Activated naive CD8-positive, alpha-beta T cell (primary cell): ENCODE data around the gene TEX22.

Experiments used
- H3K27ac Mint-ChIP-seq: one replicate; pipeline ENCODE4 v1.8.0; 2021; ENCODE audit warnings: mixed read lengths
- H3K27me3 Mint-ChIP-seq: one replicate; pipeline ENCODE4 v1.8.0; 2021; ENCODE audit warnings: mixed read lengths
- H3K36me3 Mint-ChIP-seq: one replicate; pipeline ENCODE4 v1.8.0; 2021; ENCODE audit warnings: mixed read lengths
- H3K4me1 Mint-ChIP-seq: one replicate; pipeline ENCODE4 v1.8.0; 2021; ENCODE audit warnings: low read depth, mixed read lengths
- H3K4me3 Mint-ChIP-seq: one replicate; pipeline ENCODE4 v1.8.0; 2021; ENCODE audit warnings: mild to moderate bottlenecking, mixed read lengths
- H3K9me3 Mint-ChIP-seq: one replicate; pipeline ENCODE4 v1.8.0; 2021; ENCODE audit warnings: low read depth, mixed read lengths

Gene TEX22

DNA sequence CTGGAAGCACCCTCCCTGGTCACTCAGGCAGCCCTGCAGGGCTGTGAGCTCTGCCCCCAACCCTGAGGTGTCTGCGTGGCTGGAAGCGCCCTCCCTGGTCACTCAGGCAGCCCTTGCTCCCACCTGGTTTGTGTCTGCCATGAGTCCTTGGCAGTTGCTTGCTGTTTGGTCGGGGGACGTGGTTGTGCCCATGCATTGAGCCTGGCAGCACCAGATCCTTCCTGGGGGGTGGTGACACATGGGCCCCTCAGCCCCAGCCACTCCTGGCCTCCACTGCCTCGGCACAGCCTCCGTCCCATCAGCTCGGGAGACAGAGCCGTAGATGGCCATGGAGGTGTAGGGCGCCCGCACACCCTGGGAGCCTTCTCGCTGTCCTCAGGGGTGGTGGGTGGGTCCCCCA lies 40.8 kb downstream of the TEX22 start:
- Mint-ChIP-seq H3K4me1 (peaks cover 15% of the 10 kb centered on the region), H3K36me3 (peaks cover 2% of the 10 kb centered on the region), H3K27me3 (no peaks in the 10 kb centered on the region), H3K27ac (no peak overlapping the region), H3K9me3 (no peaks in the 10 kb centered on the region), H3K4me3 (no peak overlapping the region)

DNA sequence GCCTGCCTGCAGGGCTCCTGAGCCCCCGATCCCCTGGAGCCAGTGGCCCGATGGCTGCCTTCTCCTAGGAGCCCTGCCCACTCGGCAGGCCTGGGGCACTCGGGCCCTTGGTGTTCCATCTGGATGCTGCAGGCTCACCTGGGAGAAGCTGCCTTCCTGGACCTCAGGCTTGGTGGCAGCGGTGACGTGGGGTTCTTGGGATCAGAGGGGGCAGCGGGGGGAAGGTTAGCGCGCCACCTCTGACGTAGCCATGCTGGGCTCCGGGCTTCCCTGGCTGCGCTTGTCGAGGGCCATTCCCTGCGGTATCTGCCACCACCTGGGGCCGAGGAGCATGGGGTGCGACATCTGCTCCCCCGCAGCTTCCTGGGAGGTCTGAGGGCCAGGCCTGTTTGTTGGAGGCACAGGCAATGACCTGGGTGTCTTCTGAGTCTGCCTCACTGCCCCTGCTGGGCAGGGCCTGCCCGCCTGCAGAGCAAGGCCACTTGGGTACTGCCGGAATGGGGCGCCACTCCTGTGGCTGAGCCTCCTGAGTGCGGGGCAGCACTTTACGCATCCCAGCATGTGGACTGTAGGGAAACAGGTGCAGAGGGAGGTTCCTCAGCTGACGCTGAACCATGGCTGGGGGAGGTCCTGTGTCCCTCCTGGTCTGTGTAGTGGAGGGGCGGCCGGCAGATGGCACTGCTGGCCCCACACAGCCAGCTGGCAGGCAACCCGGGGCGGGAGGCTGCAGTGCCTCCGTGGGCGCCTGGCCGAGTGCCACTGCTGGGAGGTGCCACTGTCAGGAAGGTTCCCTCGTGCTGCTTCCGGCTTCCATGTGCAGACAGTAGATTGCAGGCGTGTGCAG lies 41.6 kb downstream of the TEX22 start:
- Mint-ChIP-seq H3K36me3 (peaks cover 2% of the 10 kb centered on the region), H3K9me3 (no peaks in the 10 kb centered on the region), H3K27ac (no peak overlapping the region), H3K4me3 (no peak overlapping the region), H3K27me3 (no peaks in the 10 kb centered on the region), H3K4me1 (peaks cover 12% of the 10 kb centered on the region)

GRCh38 chr14:105440554-105440900 lies 42.2 kb downstream of the TEX22 start:
- no peak overlapping the region for H3K4me3 Mint-ChIP-seq
- peaks cover 2% of the 10 kb centered on the region for H3K36me3 Mint-ChIP-seq
- H3K27ac Mint-ChIP-seq, result no peak overlapping the region
- no peaks in the 10 kb centered on the region for H3K9me3 Mint-ChIP-seq
- H3K4me1 Mint-ChIP-seq, result peaks cover 10% of the 10 kb centered on the region
- no peaks in the 10 kb centered on the region for H3K27me3 Mint-ChIP-seq

DNA sequence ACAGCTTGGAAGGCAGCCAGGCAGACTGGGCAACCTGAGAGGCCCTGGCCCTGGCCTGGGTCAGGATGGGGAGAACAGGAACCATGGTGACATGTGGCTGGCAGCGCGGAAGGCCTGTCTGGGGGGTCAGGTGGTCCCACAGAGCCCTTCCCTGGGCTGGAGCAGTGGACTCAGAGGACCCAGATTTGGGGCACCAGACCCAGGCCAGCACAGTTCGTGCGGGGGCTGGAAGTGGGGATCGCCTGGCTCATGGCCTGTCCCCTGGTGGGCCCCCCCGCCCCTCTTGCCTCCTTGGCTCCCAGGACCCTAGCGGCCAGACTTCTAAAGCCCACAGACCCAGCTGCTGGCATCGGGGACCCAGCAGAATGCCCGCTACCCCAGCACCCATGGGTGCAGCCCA lies 42.7 kb downstream of the TEX22 start:
- peaks cover 6% of the 10 kb centered on the region for H3K4me1 Mint-ChIP-seq
- no peak overlapping the region for H3K4me3 Mint-ChIP-seq
- peaks cover 2% of the 10 kb centered on the region for H3K36me3 Mint-ChIP-seq
- H3K27me3 Mint-ChIP-seq, result no peaks in the 10 kb centered on the region
- no peaks in the 10 kb centered on the region for H3K9me3 Mint-ChIP-seq
- H3K27ac Mint-ChIP-seq, result no peak overlapping the region

GRCh38 chr14:105442125-105442524 lies 43.8 kb downstream of the TEX22 start:
- Mint-ChIP-seq H3K36me3 (peaks cover 2% of the 10 kb centered on the region), H3K4me1 (peaks cover 4% of the 10 kb centered on the region), H3K9me3 (no peaks in the 10 kb centered on the region), H3K4me3 (no peak overlapping the region), H3K27me3 (no peaks in the 10 kb centered on the region), H3K27ac (no peak overlapping the region)

- Mint-ChIP-seq H3K4me3 (no peak overlapping the region), H3K9me3 (no peaks in the 10 kb centered on the region), H3K27me3 (no peaks in the 10 kb centered on the region), H3K4me1 (peaks cover 4% of the 10 kb centered on the region), H3K27ac (no peak overlapping the region), H3K36me3 (peaks cover 2% of the 10 kb centered on the region)
These were observed 44.5 kb downstream of the TEX22 start for GRCh38 chr14:105442834-105443233.

- Mint-ChIP-seq H3K36me3 (peaks cover 2% of the 10 kb centered on the region), H3K27ac (no peak overlapping the region), H3K4me3 (no peak overlapping the region), H3K27me3 (no peaks in the 10 kb centered on the region), H3K9me3 (no peaks in the 10 kb centered on the region), H3K4me1 (peaks cover 3% of the 10 kb centered on the region)
These were observed 46.5 kb downstream of the TEX22 start for GRCh38 chr14:105444859-105445258.

DNA sequence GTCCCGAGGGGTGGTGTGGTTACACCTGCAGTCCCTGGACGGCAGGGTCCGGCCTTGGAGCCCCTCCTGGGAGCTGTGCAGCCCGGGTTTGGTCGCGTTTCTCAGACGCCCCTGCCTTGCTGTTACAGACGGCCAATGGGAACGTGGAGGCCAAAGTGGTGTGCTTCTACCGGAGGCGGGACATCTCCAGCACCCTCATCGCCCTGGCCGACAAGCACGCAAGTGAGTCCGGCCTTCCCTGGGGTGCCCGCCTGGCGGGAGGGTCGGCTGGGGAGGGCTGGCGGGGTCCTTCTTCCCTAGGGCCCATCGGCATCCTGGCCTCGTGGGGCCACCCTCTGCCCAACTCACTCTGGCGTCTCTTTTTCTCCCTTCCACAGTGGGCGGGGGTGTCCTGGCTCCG lies 47.0 kb downstream of the TEX22 start:
- H3K4me3 Mint-ChIP-seq, result no peak overlapping the region
- H3K4me1 Mint-ChIP-seq, result peaks cover 3% of the 10 kb centered on the region
- no peak overlapping the region for H3K27ac Mint-ChIP-seq
- H3K9me3 Mint-ChIP-seq, result no peaks in the 10 kb centered on the region
- H3K27me3 Mint-ChIP-seq, result no peaks in the 10 kb centered on the region
- peaks cover 2% of the 10 kb centered on the region for H3K36me3 Mint-ChIP-seq

DNA sequence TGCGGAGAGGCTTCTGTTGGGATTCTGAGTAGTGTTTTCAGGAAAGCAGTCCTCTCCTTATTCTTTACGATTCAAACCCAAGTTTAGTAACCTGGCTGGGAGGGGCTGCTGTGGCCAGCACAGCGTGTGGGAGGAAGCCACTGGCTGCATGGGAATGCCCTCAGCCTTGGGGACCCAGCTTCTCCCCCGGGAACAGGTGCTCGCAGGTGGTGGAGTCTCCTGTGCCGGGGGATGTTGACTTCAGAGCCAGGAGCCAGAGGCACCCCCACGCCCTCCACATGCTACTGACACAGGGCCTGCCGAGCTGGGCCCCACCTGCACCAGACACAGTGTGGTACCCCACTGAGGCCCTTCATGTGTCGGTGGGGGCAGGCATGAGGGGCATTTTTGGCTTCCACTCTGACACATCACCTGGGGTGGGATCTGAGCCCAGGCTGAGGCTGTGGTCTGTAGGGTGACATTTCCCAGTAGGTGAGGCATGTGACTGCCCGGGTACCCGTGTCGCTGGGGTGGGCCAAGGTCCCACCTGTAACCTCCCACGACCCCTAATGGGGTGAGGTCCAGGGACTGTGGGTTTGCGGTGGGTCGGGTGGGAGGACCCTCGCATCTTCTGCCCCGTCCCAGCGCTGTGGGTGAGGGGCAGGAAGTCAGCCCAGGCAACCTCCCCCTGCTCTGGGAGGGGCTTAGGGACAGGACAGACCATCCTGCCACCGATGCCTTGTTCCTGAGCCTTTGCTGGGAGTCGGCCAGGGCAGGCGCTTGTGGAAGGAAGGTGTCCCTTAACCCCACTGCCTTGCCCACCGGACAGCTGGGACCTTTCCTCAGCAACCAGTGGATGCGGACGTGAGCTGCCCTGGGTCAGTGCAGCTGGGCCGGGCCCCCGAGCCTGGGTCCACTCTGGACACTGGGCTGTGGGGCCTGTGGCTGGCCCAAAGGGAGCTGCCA lies 47.8 kb downstream of the TEX22 start:
- peaks cover 3% of the 10 kb centered on the region for H3K4me1 Mint-ChIP-seq
- no peak overlapping the region for H3K4me3 Mint-ChIP-seq
- peaks cover 2% of the 10 kb centered on the region for H3K36me3 Mint-ChIP-seq
- no peaks in the 10 kb centered on the region for H3K9me3 Mint-ChIP-seq
- H3K27me3 Mint-ChIP-seq, result no peaks in the 10 kb centered on the region
- no peak overlapping the region for H3K27ac Mint-ChIP-seq

- H3K27ac Mint-ChIP-seq, result no peak overlapping the region
- H3K9me3 Mint-ChIP-seq, result no peaks in the 10 kb centered on the region
- no peaks in the 10 kb centered on the region for H3K27me3 Mint-ChIP-seq
- H3K4me1 Mint-ChIP-seq, result no peaks in the 10 kb centered on the region
- H3K4me3 Mint-ChIP-seq, result no peak overlapping the region
- no peaks in the 10 kb centered on the region for H3K36me3 Mint-ChIP-seq
These were observed 48.6 kb downstream of the TEX22 start for GRCh38 chr14:105446971-105447370.

DNA sequence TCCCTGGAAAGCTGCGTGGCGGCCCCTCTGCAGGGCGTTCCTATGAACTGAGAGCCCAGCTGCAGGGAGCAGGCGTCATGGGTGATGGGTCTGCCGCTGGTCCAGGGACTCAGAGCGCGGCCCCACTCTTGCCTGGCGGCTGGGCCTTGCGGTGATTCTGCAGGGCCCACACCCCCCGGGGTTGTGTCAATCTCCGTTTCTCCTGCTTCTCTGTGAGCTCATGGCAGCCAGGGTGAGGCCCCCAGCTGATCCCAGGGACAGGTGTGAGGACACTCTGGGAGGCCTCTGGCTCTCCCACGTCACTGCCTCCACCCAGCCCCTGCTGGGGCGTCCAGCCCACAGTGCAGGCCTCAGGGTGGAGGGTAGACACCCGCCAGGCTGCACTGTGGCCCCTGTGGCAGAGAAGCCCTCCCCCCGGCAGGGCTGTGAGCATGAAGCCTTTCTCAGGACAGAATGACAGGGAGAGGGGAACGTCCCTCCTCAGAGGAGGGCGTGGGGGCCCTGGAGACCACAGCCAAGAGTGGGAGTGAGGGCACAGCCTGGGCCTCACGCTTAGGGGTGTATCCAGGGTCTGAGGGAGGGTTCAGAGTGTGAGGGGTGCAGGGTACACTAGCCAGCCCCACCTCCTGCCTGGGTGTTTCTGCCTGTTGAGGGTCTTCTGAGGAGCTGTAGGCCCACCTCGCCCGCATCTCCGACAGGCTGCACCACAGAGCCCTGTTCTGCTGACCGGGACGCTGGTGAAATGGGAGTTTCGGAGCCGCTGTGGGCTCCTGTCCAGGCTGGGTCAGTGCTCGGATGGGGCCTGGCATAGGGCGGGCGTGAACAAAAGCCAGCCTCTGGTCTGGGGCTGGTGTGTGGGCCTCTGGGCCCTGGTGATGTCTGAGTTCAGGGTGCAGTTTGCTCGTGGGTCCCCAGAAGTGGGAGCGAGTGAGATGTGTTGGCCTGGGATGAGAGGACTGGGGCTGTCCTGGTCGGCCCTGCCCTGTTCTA lies 49.6 kb downstream of the TEX22 start:
- H3K36me3 Mint-ChIP-seq, result peaks cover 3% of the 10 kb centered on the region
- H3K4me3 Mint-ChIP-seq, result no peak overlapping the region
- H3K4me1 Mint-ChIP-seq, result no peaks in the 10 kb centered on the region
- no peaks in the 10 kb centered on the region for H3K27me3 Mint-ChIP-seq
- no peak overlapping the region for H3K27ac Mint-ChIP-seq
- no peaks in the 10 kb centered on the region for H3K9me3 Mint-ChIP-seq

GRCh38 chr14:105448706-105449111 lies 50.4 kb downstream of the TEX22 start:
- Mint-ChIP-seq H3K36me3 (peaks cover 3% of the 10 kb centered on the region), H3K27me3 (no peaks in the 10 kb centered on the region), H3K27ac (no peak overlapping the region), H3K4me3 (no peak overlapping the region), H3K9me3 (no peaks in the 10 kb centered on the region), H3K4me1 (no peaks in the 10 kb centered on the region)

DNA sequence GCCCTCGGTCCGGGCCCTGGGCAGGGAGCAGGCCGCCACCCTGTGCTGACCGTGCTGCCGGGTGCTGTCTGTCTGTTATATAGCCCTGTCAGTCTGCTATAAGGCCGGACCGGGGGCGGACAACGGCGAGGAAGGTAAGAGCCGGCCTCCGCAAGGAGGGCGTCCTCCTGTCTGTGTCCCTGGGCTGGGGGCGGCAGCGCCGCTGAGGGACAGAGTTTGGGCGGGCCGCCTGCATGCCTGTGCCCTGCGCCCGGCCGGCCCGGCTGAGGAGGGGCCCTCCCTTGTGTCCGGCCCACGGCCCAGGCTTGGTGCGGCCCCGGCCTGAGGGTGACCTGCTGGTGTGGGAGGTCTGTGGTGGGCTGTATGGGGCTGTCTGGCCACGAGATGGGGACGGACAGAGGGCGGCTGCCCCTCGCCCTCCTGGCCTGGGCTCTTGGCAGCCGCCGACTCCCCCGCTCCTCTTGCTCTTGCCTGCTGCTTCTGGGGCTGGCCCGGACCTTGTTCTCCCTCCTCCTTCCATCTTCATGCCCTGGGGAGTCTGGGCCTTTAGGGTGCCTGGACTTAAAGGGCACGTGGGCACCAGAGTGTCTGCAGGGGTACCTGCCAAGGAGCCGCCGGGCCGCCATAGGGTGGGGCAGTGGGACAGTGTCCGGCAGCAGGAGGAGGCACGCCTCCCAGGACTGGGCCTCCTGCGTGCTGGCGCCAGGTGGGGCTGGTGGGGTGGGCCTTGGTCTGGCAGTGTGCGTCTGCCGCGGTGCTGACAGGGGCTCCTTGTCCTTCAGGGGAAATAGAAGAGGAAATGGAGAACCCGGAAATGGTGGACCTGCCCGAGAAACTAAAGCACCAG lies 51.2 kb downstream of the TEX22 start:
- Mint-ChIP-seq H3K27ac (no peak overlapping the region), H3K4me3 (no peak overlapping the region), H3K36me3 (peaks cover 3% of the 10 kb centered on the region), H3K4me1 (no peaks in the 10 kb centered on the region), H3K9me3 (no peaks in the 10 kb centered on the region), H3K27me3 (no peaks in the 10 kb centered on the region)

GRCh38 chr14:105450123-105450505 lies 51.8 kb downstream of the TEX22 start:
- Mint-ChIP-seq H3K27me3 (no peaks in the 10 kb centered on the region), H3K36me3 (peaks cover 3% of the 10 kb centered on the region)

More at GRCh38 chr14:105450123-105450505, 51.8 kb downstream of the TEX22 start:
- H3K4me3 Mint-ChIP-seq, result no peak overlapping the region
- no peaks in the 10 kb centered on the region for H3K9me3 Mint-ChIP-seq
- no peak overlapping the region for H3K27ac Mint-ChIP-seq
- no peaks in the 10 kb centered on the region for H3K4me1 Mint-ChIP-seq
